GM23248 (cell line): ENCODE results near the gene CFAP97D2. TPM values are rescaled to one million over a fixed set of nuclear protein-coding genes. Genes with fewer than 3 reads are reported as not detected.
A peak's percentile ranks its signal among the peaks of the same experiment; 100 is the strongest.

Source experiments
- DNase-seq: peaks from one replicate; pipeline ENCODE4 v3.0.0-alpha.2; 2015
- H2AFZ ChIP-seq: fragments of 200-600 bp; sonication (generic); 2 replicates; pipeline ENCODE4 v1.6.1; 2016; ENCODE audit warnings: antibody characterized with exemption
- H3F3A ChIP-seq: fragments of 200-600 bp; sonication (generic); 2 replicates; pipeline ENCODE4 v1.6.1; 2016; ENCODE audit warnings: mild to moderate bottlenecking, antibody characterized with exemption, mixed run types; ENCODE audit not compliant: insufficient read depth
- H3K27ac ChIP-seq: fragments of 200-600 bp; sonication (generic); 2 replicates; pipeline ENCODE4 v1.5.1; 2016; ENCODE audit warnings: mild to moderate bottlenecking
- H3K27me3 ChIP-seq: fragments of 200-600 bp; sonication (generic); replicated peaks from 2 replicates; pipeline ENCODE4 v1.6.1; 2016; ENCODE audit warnings: mild to moderate bottlenecking; ENCODE audit not compliant: insufficient read depth
- H3K36me3 ChIP-seq: fragments of 200-600 bp; sonication (generic); 2 replicates; pipeline ENCODE4 v1.6.1; 2016; ENCODE audit warnings: low read depth, mild to moderate bottlenecking
- H3K4me1 ChIP-seq: fragments of 200-600 bp; sonication (generic); 2 replicates; pipeline ENCODE4 v1.6.1; 2016; ENCODE audit warnings: mild to moderate bottlenecking; ENCODE audit not compliant: insufficient read depth
- H3K4me2 ChIP-seq: fragments of 200-600 bp; sonication (generic); one replicate; pipeline ENCODE4 v1.6.1; 2016; ENCODE audit warnings: mild to moderate bottlenecking; ENCODE audit not compliant: unreplicated experiment
- H3K4me3 ChIP-seq: fragments of 200-600 bp; sonication (generic); 2 replicates; pipeline ENCODE4 v1.5.1; 2016; ENCODE audit warnings: mild to moderate bottlenecking
- H3K79me2 ChIP-seq: fragments of 200-600 bp; sonication (generic); 2 replicates; pipeline ENCODE4 v1.6.1; 2016; ENCODE audit warnings: mild to moderate bottlenecking; ENCODE audit not compliant: insufficient read depth
- H3K9ac ChIP-seq: fragments of 200-600 bp; sonication (generic); 2 replicates; pipeline ENCODE4 v1.6.1; 2016; ENCODE audit warnings: mild to moderate bottlenecking
- H3K9me2 ChIP-seq: fragments of 200-600 bp; sonication (generic); 2 replicates; pipeline ENCODE4 v1.6.1; 2016; ENCODE audit warnings: mixed run types, mild to moderate bottlenecking, moderate library complexity; ENCODE audit not compliant: insufficient read depth
- H3K9me3 ChIP-seq: fragments of 200-600 bp; sonication (generic); one replicate; pipeline ENCODE4 v1.6.1; 2017; ENCODE audit warnings: low read depth
- H4K20me1 ChIP-seq: fragments of 200-600 bp; sonication (generic); 2 replicates; pipeline ENCODE4 v1.6.0; 2016; ENCODE audit not compliant: insufficient read depth
- EZH2 ChIP-seq: fragments of 200-600 bp; sonication (generic); IDR thresholded peaks from 2 replicates; pipeline ENCODE4 v1.6.1; 2018; ENCODE audit warnings: antibody characterized with exemption, mild to moderate bottlenecking; ENCODE audit not compliant: insufficient read depth, poor library complexity, severe bottlenecking
- EZH2phosphoT487 ChIP-seq: fragments of 200-600 bp; sonication (generic); IDR thresholded peaks from 2 replicates; pipeline ENCODE4 v1.6.1; 2018; ENCODE audit warnings: antibody characterized with exemption, moderate library complexity, mild to moderate bottlenecking, low read depth; ENCODE audit not compliant: insufficient read depth
- WGBS, 2 experiments: methylation state at CpG; one replicate each; pipeline ENCODE4 v1.1.6; 2015 to 2017; ENCODE audit warnings: low lambda C conversion rate in 2 of 2, low coverage in 1 of 2; ENCODE audit errors: missing lambda C conversion rate in 2 of 2; 5-methylcytosine and 5-hydroxymethylcytosine counted together
- in situ Hi-C: fragments of 300-500 bp; cut with MboI; formaldehyde crosslinking; loops from 2 replicates; pipeline ENCODE4 v1.15.0; 2020
- microRNA-seq: library from miRNA; unstranded; fragments of <30 nt; microRNA quantifications from one replicate; pipeline ENCODE4, GENCODE V29; 2016; ENCODE audit warnings: borderline number of aligned reads
- polyA plus RNA-seq: library from polyadenylated mRNA; unstranded; fragments of >200 nt; fragmentation: Nextera tagmentation; extraction: Ambion mirVana; gene quantifications from 2 replicates; pipeline ENCODE4 v1.2.1, GENCODE V29; 2016
- small RNA-seq: library from RNA; depleted of rRNA; stranded (forward); fragments of <200 nt; gene quantifications from one replicate; pipeline ENCODE3, GENCODE V24; 2014; ENCODE audit warnings: low read depth, low replicate concordance
- total RNA-seq: library from RNA; depleted of rRNA; stranded (reverse); fragments of >200 nt; shearing (Covaris generic); gene quantifications from 2 replicates; pipeline ENCODE4 v1.2.3, GENCODE V29; 2014; rRNA removed

CFAP97D2 gene
- total and polyA plus RNA-seq, 2 experiments from 2014 or later = not detected

- Histone ChIP-seq H4K20me1 (no peaks in the 10 kb centered on the region), H3K27ac (peak overlapping the region; percentile 66), H3K79me2 (peaks cover 26% of the 10 kb centered on the region; the same call in 1 of the 2 replicates), H3K36me3 (peaks cover 71% of the 10 kb centered on the region), H3K9me3 (no peaks in the 10 kb centered on the region), H3K27me3 (no peaks in the 10 kb centered on the region), H3K4me2 (peak overlapping the region; percentile 51), H2AFZ (no peak overlapping the region), H3K9me2 (no peaks in the 10 kb centered on the region), H3K9ac (no peak overlapping the region), H3F3A (peaks cover 61% of the 10 kb centered on the region), H3K4me1 (peaks cover 26% of the 10 kb centered on the region), H3K4me3 (peak overlapping the region; percentile 2; the same call in 1 of the 2 replicates)
- peak; percentile 81 for DNase-seq
- WGBS, 2 experiments = 60 to 61% methylated on average over 8 of the region's 8 CpGs
- TF ChIP-seq EZH2phosphoT487 (no peak), EZH2 (no peak)
- in situ Hi-C loops = no loop called here
Observed at GRCh38 chr13:114264886-114265611, 86.0 kb downstream of the CFAP97D2 start.

GRCh38 chr13:114266241-114266640 lies 87.2 kb downstream of the CFAP97D2 start:
- Histone ChIP-seq H4K20me1 (no peaks in the 10 kb centered on the region), H3K4me2 (peak overlapping the region; percentile 11), H2AFZ (no peak overlapping the region), H3K9me2 (no peaks in the 10 kb centered on the region), H3K79me2 (peaks cover 26% of the 10 kb centered on the region; the same call in 1 of the 2 replicates), H3K27ac (peak overlapping the region; percentile 66), H3F3A (peaks cover 49% of the 10 kb centered on the region), H3K9me3 (no peaks in the 10 kb centered on the region), H3K9ac (no peak overlapping the region), H3K4me1 (peaks cover 26% of the 10 kb centered on the region), H3K36me3 (peaks cover 66% of the 10 kb centered on the region), H3K4me3 (no peak overlapping the region), H3K27me3 (no peaks in the 10 kb centered on the region)
- in situ Hi-C loops = no loop called here
- WGBS, 2 experiments = 96 to 97% methylated on average over 5 of the region's 5 CpGs
- TF ChIP-seq EZH2 (no peak), EZH2phosphoT487 (no peak)
- DNase-seq = no peak

- no peak for DNase-seq
- TF ChIP-seq EZH2phosphoT487 = no peak
- no peak for TF ChIP-seq EZH2
- Histone ChIP-seq H3K4me3 (no peak overlapping the region), H4K20me1 (no peaks in the 10 kb centered on the region), H3K4me1 (peaks cover 26% of the 10 kb centered on the region), H3F3A (peaks cover 29% of the 10 kb centered on the region), H3K9ac (no peak overlapping the region), H3K9me2 (no peaks in the 10 kb centered on the region), H3K27me3 (no peaks in the 10 kb centered on the region), H2AFZ (no peak overlapping the region), H3K4me2 (no peak overlapping the region), H3K9me3 (no peaks in the 10 kb centered on the region), H3K36me3 (peaks cover 73% of the 10 kb centered on the region), H3K27ac (no peak overlapping the region), H3K79me2 (peaks cover 32% of the 10 kb centered on the region; the same call in 1 of the 2 replicates)
- in situ Hi-C loops = no loop called here
- whole genome bisulfite sequencing, 2 experiments = 97 to 99% methylated on average over 6 of the region's 6 CpGs
Observed at GRCh38 chr13:114268344-114269280, 89.6 kb downstream of the CFAP97D2 start.

- no peak overlapping the region for H2AFZ ChIP-seq
- H3K9me3 ChIP-seq = no peaks in the 10 kb centered on the region
- in situ Hi-C loops = no loop called here
- 85 to 95% methylated on average over 4 of the region's 4 CpGs for WGBS, 2 experiments
- no peak overlapping the region for H3K27ac ChIP-seq
- no peaks in the 10 kb centered on the region for H3K27me3 ChIP-seq
- no peak overlapping the region for H3K9ac ChIP-seq
- H3K4me3 ChIP-seq = no peak overlapping the region
- DNase-seq = no peak
- H4K20me1 ChIP-seq = no peaks in the 10 kb centered on the region
- TF ChIP-seq EZH2phosphoT487 = no peak
- peaks cover 26% of the 10 kb centered on the region for H3F3A ChIP-seq
- H3K9me2 ChIP-seq = no peaks in the 10 kb centered on the region
- H3K36me3 ChIP-seq = peaks cover 71% of the 10 kb centered on the region
- no peak overlapping the region for H3K4me2 ChIP-seq
- H3K79me2 ChIP-seq = peaks cover 32% of the 10 kb centered on the region; the same call in 1 of the 2 replicates
- peaks cover 20% of the 10 kb centered on the region for H3K4me1 ChIP-seq
Observed at GRCh38 chr13:114269281-114269770, 90.3 kb downstream of the CFAP97D2 start.

Small RNAs within 50 kb of the gene (microRNA-seq; reads per million reads assigned to microRNA genes)
- not detected for gene MIR548AR

Small RNAs within 50 kb of the gene (small RNA-seq; reads per million reads assigned to genes)
- gene MIR548AR = not detected

Other genes starting within 250 kb of the CFAP97D2 start
- 6.6 TPM in 1 of 2 replicates, not detected in the other for gene C13orf46, start 205.2 kb upstream of the CFAP97D2 start, total RNA-seq
- gene C13orf46, start 205.2 kb upstream of the CFAP97D2 start, polyA plus RNA-seq = 1.7 and 1.8 TPM in 2 replicates
- 36.7 and 46.2 TPM in 2 replicates for gene RASA3, start 46.6 kb upstream of the CFAP97D2 start, total RNA-seq
- 30.0 and 34.3 TPM in 2 replicates for gene RASA3, start 46.6 kb upstream of the CFAP97D2 start, polyA plus RNA-seq
- gene CDC16, start 55.6 kb downstream of the CFAP97D2 start, total RNA-seq = 60.2 and 70.7 TPM in 2 replicates
- gene CDC16, start 55.6 kb downstream of the CFAP97D2 start, polyA plus RNA-seq = 80.0 and 80.5 TPM in 2 replicates
- 25.3 and 34.0 TPM in 2 replicates for gene UPF3A, start 102.3 kb downstream of the CFAP97D2 start, total RNA-seq
- 50.2 and 50.8 TPM in 2 replicates for gene UPF3A, start 102.3 kb downstream of the CFAP97D2 start, polyA plus RNA-seq
- 33.5 and 33.6 TPM in 2 replicates for gene CHAMP1, start 135.2 kb downstream of the CFAP97D2 start, total RNA-seq
- 26.9 and 30.7 TPM in 2 replicates for gene CHAMP1, start 135.2 kb downstream of the CFAP97D2 start, polyA plus RNA-seq